ENCODE data around the gene DNAJC16. TPM values are rescaled to one million over a fixed set of nuclear protein-coding genes. Genes with fewer than 3 reads are reported as not detected.
A peak's percentile ranks its signal among the peaks of the same experiment; 100 is the strongest.

Gene DNAJC16
- total RNA-seq, 2 experiments from 2014 or later = 17.3 to 18.1 TPM

GRCh38 chr1:15616373-15617172 lies 89.9 kb downstream of the DNAJC16 start:
- Mint-ChIP-seq H3K27me3 (no peaks in the 10 kb centered on the region), H3K9me3 (no peaks in the 10 kb centered on the region), H3K4me1 (peaks cover 40% of the 10 kb centered on the region), H3K36me3 (ENCODE audit: low read depth) (peaks cover 9% of the 10 kb centered on the region), H3K27ac (peak overlapping the region; percentile 94), H3K4me3 (peak overlapping the region; percentile 94)
- POLR2A ChIA-PET = interaction anchor here (1.2 to 4.1 kb wide), 5 partner anchors 13 to 90 kb away, joined by 4 to 46 read pairs (median 9); partner anchors contain the start of gene DNAJC16
- CTCF ChIA-PET = interaction anchor here (0.7 to 1.3 kb wide), 3 partner anchors 12 to 69 kb away, joined by 3 to 6 read pairs (median 3); no protein-coding TSS in a partner anchor
- DNase-seq = no peak

GRCh38 chr1:15617173-15618076 lies 90.8 kb downstream of the DNAJC16 start, which contains the start of gene DDI2:
Gene DDI2, plus strand, starts transcription at chr1:15617458. Its CDS starts 213 bp downstream, at chr1:15617671.
- peak within 1 kb of the TSS; percentile 94 for H3K4me3 Mint-ChIP-seq
- peaks cover 12% of the 10 kb centered on the region for H3K36me3 Mint-ChIP-seq (ENCODE audit: low read depth)
- H3K9me3 Mint-ChIP-seq = no peaks in the 10 kb centered on the region
- CTCF ChIA-PET = interaction anchor here (0.7 to 1.3 kb wide), 4 partner anchors 10 to 68 kb away, joined by 3 to 4 read pairs (median 3); no protein-coding TSS in a partner anchor
- peak; percentile 95 for DNase-seq
- POLR2A ChIA-PET = interaction anchor here (0.6 to 4.1 kb wide), 21 partner anchors 10 to 751 kb away, joined by 3 to 46 read pairs (median 4); partner anchors contain the start of genes DNAJC16, SPEN and ZBTB17
- H3K27me3 Mint-ChIP-seq = no peaks in the 10 kb centered on the region
- peak within 1 kb of the TSS; percentile 94 for H3K27ac Mint-ChIP-seq
- H3K4me1 Mint-ChIP-seq = peaks cover 45% of the 10 kb centered on the region

- Mint-ChIP-seq H3K9me3 (no peaks in the 10 kb centered on the region), H3K27ac (peak overlapping the region; percentile 94), H3K4me1 (peaks cover 52% of the 10 kb centered on the region), H3K4me3 (peak overlapping the region; percentile 94), H3K36me3 (ENCODE audit: low read depth) (peaks cover 16% of the 10 kb centered on the region), H3K27me3 (no peaks in the 10 kb centered on the region)
- ChIA-PET POLR2A (interaction anchor here (0.6 to 4.1 kb wide), 22 partner anchors 9 to 750 kb away, joined by 3 to 46 read pairs (median 4); partner anchors contain the start of genes DNAJC16, SPEN and ZBTB17), CTCF (interaction anchor here (0.8 to 1.0 kb wide), 4 partner anchors 9 to 20 kb away, joined by 3 to 4 read pairs (median 4); no protein-coding TSS in a partner anchor)
- no peak for DNase-seq
Observed at GRCh38 chr1:15618077-15618654, 91.5 kb downstream of the DNAJC16 start.

GRCh38 chr1:15618655-15619525 lies 92.2 kb downstream of the DNAJC16 start:
- peaks cover 16% of the 10 kb centered on the region for H3K36me3 Mint-ChIP-seq (ENCODE audit: low read depth)
- ChIA-PET CTCF (interaction anchor here (0.8 to 0.9 kb wide), 2 partner anchors 8 to 21 kb away, joined by 3 to 4 read pairs; no protein-coding TSS in a partner anchor), POLR2A (interaction anchor here (0.5 to 4.1 kb wide), 15 partner anchors 8 to 357 kb away, joined by 3 to 46 read pairs (median 5); partner anchors contain the start of genes DNAJC16, SPEN and ZBTB17)
- H3K4me1 Mint-ChIP-seq = peaks cover 52% of the 10 kb centered on the region
- H3K27me3 Mint-ChIP-seq = no peaks in the 10 kb centered on the region
- H3K4me3 Mint-ChIP-seq = peak overlapping the region; percentile 94
- DNase-seq = no peak
- peak overlapping the region; percentile 94 for H3K27ac Mint-ChIP-seq
- H3K9me3 Mint-ChIP-seq = no peaks in the 10 kb centered on the region

- Mint-ChIP-seq H3K4me1 (peaks cover 57% of the 10 kb centered on the region), H3K27me3 (no peaks in the 10 kb centered on the region), H3K27ac (peak overlapping the region; percentile 64), H3K9me3 (no peaks in the 10 kb centered on the region), H3K4me3 (no peak overlapping the region), H3K36me3 (ENCODE audit: low read depth) (peaks cover 20% of the 10 kb centered on the region)
- CTCF ChIA-PET = interaction anchor here (0.6 kb wide), 1 partner anchor 206 kb away, joined by 7 read pairs; no protein-coding TSS in a partner anchor
- DNase-seq = no peak
- POLR2A ChIA-PET = interaction anchor here (3.0 kb wide), 1 partner anchor 41 kb away, joined by 27 read pairs; no protein-coding TSS in a partner anchor
Observed at GRCh38 chr1:15620155-15620545, 93.5 kb downstream of the DNAJC16 start.

GRCh38 chr1:15620902-15621682 lies 94.4 kb downstream of the DNAJC16 start:
- no peaks in the 10 kb centered on the region for H3K9me3 Mint-ChIP-seq
- no peak for DNase-seq
- POLR2A ChIA-PET = no interaction called here
- H3K4me3 Mint-ChIP-seq = no peak overlapping the region
- H3K27me3 Mint-ChIP-seq = no peaks in the 10 kb centered on the region
- H3K36me3 Mint-ChIP-seq (ENCODE audit: low read depth) = peaks cover 22% of the 10 kb centered on the region
- peaks cover 58% of the 10 kb centered on the region for H3K4me1 Mint-ChIP-seq
- CTCF ChIA-PET = interaction anchor here (0.6 kb wide), 1 partner anchor 205 kb away, joined by 7 read pairs; no protein-coding TSS in a partner anchor
- H3K27ac Mint-ChIP-seq = no peak overlapping the region

GRCh38 chr1:15621975-15622374 lies 95.3 kb downstream of the DNAJC16 start:
- ChIA-PET POLR2A (no interaction called here), CTCF (interaction anchor here (0.6 to 0.7 kb wide), 2 partner anchors 76 to 283 kb away, joined by 3 to 5 read pairs; no protein-coding TSS in a partner anchor)
- Mint-ChIP-seq H3K27me3 (no peaks in the 10 kb centered on the region), H3K9me3 (no peaks in the 10 kb centered on the region), H3K4me1 (peaks cover 58% of the 10 kb centered on the region), H3K4me3 (no peak overlapping the region), H3K27ac (no peak overlapping the region), H3K36me3 (ENCODE audit: low read depth) (peaks cover 31% of the 10 kb centered on the region)
- DNase-seq = no peak

- no peaks in the 10 kb centered on the region for H3K9me3 Mint-ChIP-seq
- H3K36me3 Mint-ChIP-seq (ENCODE audit: low read depth) = peaks cover 39% of the 10 kb centered on the region
- CTCF ChIA-PET = interaction anchor here (0.7 kb wide), 2 partner anchors 77 to 223 kb away, joined by 5 read pairs; no protein-coding TSS in a partner anchor
- H3K4me1 Mint-ChIP-seq = peaks cover 64% of the 10 kb centered on the region
- H3K27ac Mint-ChIP-seq = no peak overlapping the region
- H3K4me3 Mint-ChIP-seq = no peak overlapping the region
- H3K27me3 Mint-ChIP-seq = no peaks in the 10 kb centered on the region
- DNase-seq = no peak
- POLR2A ChIA-PET = interaction anchor here (0.6 kb wide), 1 partner anchor 74 kb away, joined by 3 read pairs; no protein-coding TSS in a partner anchor
Observed at GRCh38 chr1:15622712-15623373, 96.2 kb downstream of the DNAJC16 start.

- CTCF ChIA-PET = interaction anchor here (0.7 kb wide), 1 partner anchor 224 kb away, joined by 5 read pairs; no protein-coding TSS in a partner anchor
- Mint-ChIP-seq H3K36me3 (ENCODE audit: low read depth) (peaks cover 39% of the 10 kb centered on the region), H3K27me3 (no peaks in the 10 kb centered on the region), H3K4me1 (peaks cover 65% of the 10 kb centered on the region), H3K9me3 (no peaks in the 10 kb centered on the region), H3K27ac (no peak overlapping the region), H3K4me3 (no peak overlapping the region)
- POLR2A ChIA-PET = no interaction called here
- no peak for DNase-seq
Observed at GRCh38 chr1:15623435-15623834, 96.8 kb downstream of the DNAJC16 start.

GRCh38 chr1:15624133-15624714 lies 97.6 kb downstream of the DNAJC16 start:
- DNase-seq = no peak
- CTCF ChIA-PET = no interaction called here
- POLR2A ChIA-PET = no interaction called here
- Mint-ChIP-seq H3K36me3 (ENCODE audit: low read depth) (peaks cover 41% of the 10 kb centered on the region), H3K27ac (no peak overlapping the region), H3K4me1 (peaks cover 58% of the 10 kb centered on the region), H3K4me3 (no peak overlapping the region), H3K27me3 (no peaks in the 10 kb centered on the region), H3K9me3 (no peaks in the 10 kb centered on the region)
